Upper lobe of left lung (tissue), 4 donors: ENCODE measurements around the gene ARHGEF7.

Experiments used
- CTCF ChIP-seq, 6 experiments: fragments of 450-650 bp in 4 of 6; fragments of 200-600 bp in 2 of 6; sonication (generic) in 2 of 6; IDR thresholded peaks; one replicate each; pipeline ENCODE4 v1.5.1; 2016 to 2019; ENCODE audit warnings: antibody characterized with exemption in 6 of 6
- POLR2AphosphoS5 ChIP-seq, 2 donors: sonication (generic); formaldehyde crosslinking; IDR thresholded peaks; one replicate each; pipeline ENCODE4 v1.5.1; 2017; ENCODE audit warnings: antibody characterized with exemption in 2 of 2

- TF ChIP-seq POLR2AphosphoS5 (IDR thresholded peaks at IDR 0.05) (no peak), CTCF (IDR thresholded peaks at IDR 0.05) (no peak)
Measured at GRCh38 chr13:111203736-111204389, 88.8 kb downstream of the ARHGEF7 start.
